ENCODE measurements around the gene ARID4B. TPM values are rescaled to one million over a fixed set of nuclear protein-coding genes. Genes with fewer than 3 reads are reported as not detected.

ARID4B gene
- total RNA-seq, 2 experiments from 2014 or later: 28.7 to 44.9 TPM

- no TSS peak for BruUV-seq (replicated peaks)
- Histone ChIP-seq H3K9me2 (ENCODE audit: insufficient read depth, low read length) (no peaks in the 10 kb centered on the region), H3K4me3 (ENCODE audit: low read depth, low read length, poor library complexity, severe bottlenecking) (no peak overlapping the region), H3K79me2 (ENCODE audit: insufficient read depth, low read depth, low read length) (no peaks in the 10 kb centered on the region), H3K4me2 (ENCODE audit: low read length) (no peak overlapping the region), H3K9me3 (ENCODE audit: low read length) (no peaks in the 10 kb centered on the region), H3K27ac (ENCODE audit: low read depth, low read length, poor library complexity, severe bottlenecking) (no peak overlapping the region), H3K36me3 (ENCODE audit: insufficient read depth, low read length) (peaks cover 61% of the 10 kb centered on the region), H2AFZ (ENCODE audit: low read length) (no peak overlapping the region), H3K4me1 (ENCODE audit: insufficient read depth, low read length, poor library complexity, severe bottlenecking) (no peaks in the 10 kb centered on the region), H4K20me1 (ENCODE audit: insufficient read depth, low read length) (no peaks in the 10 kb centered on the region)
- TF ChIP-seq CTCF (conservative IDR thresholded peaks at IDR 0.05; ENCODE audit: low read length): no peak
- no peak for TF ChIP-seq EZH2phosphoT487 (IDR thresholded peaks at IDR 0.05; ENCODE audit: borderline replicate concordance, low read depth, low read length)
- ChIA-PET POLR2A (interaction anchor here (0.6 to 1.1 kb wide), 6 partner anchors 9 to 134 kb away, joined by 3 read pairs; no protein-coding TSS in a partner anchor), CTCF (ENCODE audit: unreplicated experiment) (no interaction called here)
- intact Hi-C loops (cut with micrococcal nuclease; ENCODE audit: unreplicated experiment): no loop called here
- no peak for DNase-seq (ENCODE audit: low spot score)
Measured at GRCh38 chr1:235236128-235236527, 91.9 kb downstream of the ARID4B start.

DNA sequence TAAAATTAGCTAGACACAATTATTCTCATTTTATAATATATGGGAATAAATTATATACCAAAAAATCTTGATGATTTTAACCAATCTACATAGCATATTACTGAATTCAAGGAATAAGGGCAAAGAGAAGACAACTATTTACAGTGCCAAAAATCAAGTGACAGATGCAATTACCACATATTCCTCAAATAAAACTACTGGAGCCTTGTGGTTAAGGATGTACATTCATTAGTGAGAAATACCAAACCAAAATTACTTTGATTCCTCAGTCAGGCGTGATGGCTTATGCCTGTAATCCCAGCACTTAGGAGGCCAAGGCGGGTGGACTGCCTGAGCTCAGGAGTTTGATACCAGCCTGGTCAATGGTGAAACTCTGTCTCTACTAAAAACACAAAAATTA lies 98.1 kb downstream of the ARID4B start:
- CTCF ChIA-PET (ENCODE audit: unreplicated experiment): no interaction called here
- H3K9me2 ChIP-seq (ENCODE audit: insufficient read depth, low read length): no peaks in the 10 kb centered on the region
- BruUV-seq (replicated peaks): no TSS peak
- H3K36me3 ChIP-seq (ENCODE audit: insufficient read depth, low read length): peaks cover 72% of the 10 kb centered on the region
- no peak overlapping the region for H2AFZ ChIP-seq (ENCODE audit: low read length)
- no peak overlapping the region for H3K27ac ChIP-seq (ENCODE audit: low read depth, low read length, poor library complexity, severe bottlenecking)
- intact Hi-C loops (cut with micrococcal nuclease; ENCODE audit: unreplicated experiment): no loop called here
- H3K4me1 ChIP-seq (ENCODE audit: insufficient read depth, low read length, poor library complexity, severe bottlenecking): no peaks in the 10 kb centered on the region
- H3K79me2 ChIP-seq (ENCODE audit: insufficient read depth, low read depth, low read length): no peaks in the 10 kb centered on the region
- H3K4me3 ChIP-seq (ENCODE audit: low read depth, low read length, poor library complexity, severe bottlenecking): no peak overlapping the region
- H3K9me3 ChIP-seq (ENCODE audit: low read length): no peaks in the 10 kb centered on the region
- DNase-seq (ENCODE audit: low spot score): no peak
- no peaks in the 10 kb centered on the region for H4K20me1 ChIP-seq (ENCODE audit: insufficient read depth, low read length)
- no peak overlapping the region for H3K4me2 ChIP-seq (ENCODE audit: low read length)
- no peak for TF ChIP-seq CTCF (conservative IDR thresholded peaks at IDR 0.05; ENCODE audit: low read length)
- no peak for TF ChIP-seq EZH2phosphoT487 (IDR thresholded peaks at IDR 0.05; ENCODE audit: borderline replicate concordance, low read depth, low read length)
- POLR2A ChIA-PET: interaction anchor here (0.6 to 0.8 kb wide), 5 partner anchors 52 to 435 kb away, joined by 3 to 7 read pairs (median 4); no protein-coding TSS in a partner anchor

DNA sequence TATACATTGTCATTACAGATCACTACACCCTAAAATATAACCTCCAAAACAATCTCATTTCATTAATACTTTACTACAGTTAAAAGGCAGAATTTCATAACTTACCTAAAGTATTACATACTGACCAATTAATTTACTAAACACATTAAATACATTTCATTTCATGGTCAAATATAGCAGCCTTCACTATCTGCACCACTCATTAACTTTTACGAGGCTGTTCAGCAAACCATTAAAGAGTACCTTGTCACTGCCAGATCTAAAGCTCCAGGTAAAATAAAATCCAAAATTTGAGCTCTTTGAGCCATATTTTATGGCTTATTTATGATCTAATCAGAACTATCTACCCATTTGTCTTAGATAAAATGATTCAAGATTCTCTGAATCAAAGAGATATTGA lies 100.6 kb downstream of the ARID4B start:
- Histone ChIP-seq H3K4me1 (ENCODE audit: insufficient read depth, low read length, poor library complexity, severe bottlenecking) (no peaks in the 10 kb centered on the region), H3K9me2 (ENCODE audit: insufficient read depth, low read length) (no peaks in the 10 kb centered on the region), H3K79me2 (ENCODE audit: insufficient read depth, low read depth, low read length) (no peaks in the 10 kb centered on the region), H3K4me3 (ENCODE audit: low read depth, low read length, poor library complexity, severe bottlenecking) (no peak overlapping the region), H3K9me3 (ENCODE audit: low read length) (no peaks in the 10 kb centered on the region), H4K20me1 (ENCODE audit: insufficient read depth, low read length) (no peaks in the 10 kb centered on the region), H3K36me3 (ENCODE audit: insufficient read depth, low read length) (peaks cover 64% of the 10 kb centered on the region), H3K4me2 (ENCODE audit: low read length) (no peak overlapping the region), H3K27ac (ENCODE audit: low read depth, low read length, poor library complexity, severe bottlenecking) (no peak overlapping the region), H2AFZ (ENCODE audit: low read length) (no peak overlapping the region)
- BruUV-seq (replicated peaks): no TSS peak
- ChIA-PET POLR2A (interaction anchor here (0.7 to 1.0 kb wide), 8 partner anchors 8 to 1542 kb away, joined by 3 to 6 read pairs (median 4); no protein-coding TSS in a partner anchor), CTCF (ENCODE audit: unreplicated experiment) (no interaction called here)
- DNase-seq (ENCODE audit: low spot score): no peak
- intact Hi-C loops (cut with micrococcal nuclease; ENCODE audit: unreplicated experiment): no loop called here
- TF ChIP-seq CTCF (conservative IDR thresholded peaks at IDR 0.05; ENCODE audit: low read length) (no peak), EZH2phosphoT487 (IDR thresholded peaks at IDR 0.05; ENCODE audit: borderline replicate concordance, low read depth, low read length) (no peak)
